ENCODE results near the gene HECTD4. TPM values are rescaled to one million over a fixed set of nuclear protein-coding genes. Genes with fewer than 3 reads are reported as not detected.

HECTD4 gene
- total RNA-seq, 2 donors from 2014 or later = 23.3 to 45.2 TPM

DNA sequence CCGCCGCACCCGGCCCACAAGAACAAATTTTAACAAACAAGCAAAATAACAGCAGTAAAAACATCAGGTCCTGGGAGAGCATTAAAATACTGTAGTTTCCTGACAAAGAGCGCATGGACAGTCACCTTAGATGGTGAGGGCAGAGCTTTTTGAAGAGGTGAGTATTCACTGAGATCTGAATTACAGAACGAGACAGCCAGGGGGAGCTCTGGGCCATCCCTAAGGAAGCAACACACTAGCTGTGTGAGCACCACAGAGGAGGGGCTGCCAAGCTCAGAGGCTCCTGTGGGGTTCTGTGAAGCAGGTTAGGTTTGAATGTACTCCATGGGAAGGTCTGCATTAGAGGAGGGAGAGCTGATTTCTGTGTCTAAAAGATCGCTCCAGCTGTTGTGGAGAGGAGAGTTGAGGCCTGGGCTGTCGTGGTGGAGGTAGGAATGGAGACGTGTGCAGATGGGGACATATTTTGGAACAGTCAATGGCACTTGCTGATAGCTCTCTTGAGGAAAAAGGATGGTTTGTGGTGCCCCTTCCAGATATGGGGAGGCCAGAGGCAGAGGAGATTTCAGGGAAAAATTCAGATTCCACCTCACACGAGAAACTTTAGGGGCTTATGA, 184.0 kb downstream of the HECTD4 start:
- 83 to 90% methylated on average over 9 of the region's 9 CpGs for WGBS, 2 donors
- Histone ChIP-seq H3K4me1 (no peaks in the 10 kb centered on the region), H3K27me3 (no peaks in the 10 kb centered on the region), H3K9me3 (no peaks in the 10 kb centered on the region), H3K27ac (no peak overlapping the region), H3K36me3 (replicated peaks in 1 of 2; ENCODE audit: insufficient read depth in 1 of 2, low read depth in 2 of 2) (peaks cover 0 to 18% of the 10 kb centered on the region in 2 donors), H3K4me3 (no peak overlapping the region)
- ATAC-seq = peak; percentile 60
- no peak for TF ChIP-seq POLR2A (IDR thresholded peaks at IDR 0.05)
- TF ChIP-seq, protein P1, sequence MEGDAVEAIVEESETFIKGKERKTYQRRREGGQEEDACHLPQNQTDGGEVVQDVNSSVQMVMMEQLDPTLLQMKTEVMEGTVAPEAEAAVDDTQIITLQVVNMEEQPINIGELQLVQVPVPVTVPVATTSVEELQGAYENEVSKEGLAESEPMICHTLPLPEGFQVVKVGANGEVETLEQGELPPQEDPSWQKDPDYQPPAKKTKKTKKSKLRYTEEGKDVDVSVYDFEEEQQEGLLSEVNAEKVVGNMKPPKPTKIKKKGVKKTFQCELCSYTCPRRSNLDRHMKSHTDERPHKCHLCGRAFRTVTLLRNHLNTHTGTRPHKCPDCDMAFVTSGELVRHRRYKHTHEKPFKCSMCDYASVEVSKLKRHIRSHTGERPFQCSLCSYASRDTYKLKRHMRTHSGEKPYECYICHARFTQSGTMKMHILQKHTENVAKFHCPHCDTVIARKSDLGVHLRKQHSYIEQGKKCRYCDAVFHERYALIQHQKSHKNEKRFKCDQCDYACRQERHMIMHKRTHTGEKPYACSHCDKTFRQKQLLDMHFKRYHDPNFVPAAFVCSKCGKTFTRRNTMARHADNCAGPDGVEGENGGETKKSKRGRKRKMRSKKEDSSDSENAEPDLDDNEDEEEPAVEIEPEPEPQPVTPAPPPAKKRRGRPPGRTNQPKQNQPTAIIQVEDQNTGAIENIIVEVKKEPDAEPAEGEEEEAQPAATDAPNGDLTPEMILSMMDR (IDR thresholded peaks at IDR 0.05) = peak; percentile 15 to 56 (median 46)
- peak; percentile 49 to 68 (median 54) for DNase-seq
- intact Hi-C loops (cut with DNase I) = loop anchor here (10.0 kb wide), 1 partner anchor 187 kb away; the partner anchor contains the start of gene HECTD4

GRCh38 chr12:112196196-112196875, 185.9 kb downstream of the HECTD4 start:
- H3K36me3 ChIP-seq (replicated peaks in 1 of 2; ENCODE audit: insufficient read depth in 1 of 2, low read depth in 2 of 2) = peaks cover 7 to 22% of the 10 kb centered on the region in 2 donors
- H3K27ac ChIP-seq = no peak overlapping the region
- DNase-seq = no peak
- no peaks in the 10 kb centered on the region for H3K9me3 ChIP-seq
- intact Hi-C loops (cut with DNase I) = loop anchor here (10.0 kb wide), 1 partner anchor 188 kb away; the partner anchor contains the start of gene HECTD4
- no peak for ATAC-seq
- H3K4me1 ChIP-seq = no peaks in the 10 kb centered on the region
- TF ChIP-seq, protein P1 (IDR thresholded peaks at IDR 0.05) = no peak
- no peak for TF ChIP-seq POLR2A (IDR thresholded peaks at IDR 0.05)
- no peak overlapping the region for H3K4me3 ChIP-seq
- 84 to 87% methylated on average over 9 of the region's 9 CpGs for WGBS, 2 donors
- no peaks in the 10 kb centered on the region for H3K27me3 ChIP-seq

GRCh38 chr12:112194601-112195247, 187.5 kb downstream of the HECTD4 start:
- Histone ChIP-seq H3K36me3 (replicated peaks in 1 of 2; ENCODE audit: insufficient read depth in 1 of 2, low read depth in 2 of 2) (peaks cover 7 to 18% of the 10 kb centered on the region in 2 donors), H3K9me3 (no peaks in the 10 kb centered on the region), H3K4me1 (no peaks in the 10 kb centered on the region), H3K4me3 (no peak overlapping the region), H3K27ac (no peak overlapping the region), H3K27me3 (no peaks in the 10 kb centered on the region)
- DNase-seq (no peak), ATAC-seq (no peak)
- no peak for TF ChIP-seq POLR2A (IDR thresholded peaks at IDR 0.05)
- TF ChIP-seq, protein P1 (IDR thresholded peaks at IDR 0.05) = no peak
- intact Hi-C loops (cut with DNase I) = loop anchor here (10.0 kb wide), 1 partner anchor 190 kb away; the partner anchor contains the start of gene HECTD4
- 92% methylated on average over 18 to 20 of the region's 20 CpGs for WGBS, 2 donors

GRCh38 chr12:112192475-112192874, 189.8 kb downstream of the HECTD4 start:
- Histone ChIP-seq H3K36me3 (replicated peaks in 1 of 2; ENCODE audit: insufficient read depth in 1 of 2, low read depth in 2 of 2) (peaks cover 7 to 12% of the 10 kb centered on the region in 2 donors), H3K27me3 (no peaks in the 10 kb centered on the region), H3K4me3 (no peak overlapping the region), H3K27ac (no peak overlapping the region), H3K9me3 (no peaks in the 10 kb centered on the region), H3K4me1 (no peaks in the 10 kb centered on the region)
- DNase-seq = no peak
- WGBS, 2 donors = 92 to 95% methylated on average over 13 of the region's 13 CpGs
- TF ChIP-seq, protein P1 (IDR thresholded peaks at IDR 0.05) = no peak
- no peak for TF ChIP-seq POLR2A (IDR thresholded peaks at IDR 0.05)
- intact Hi-C loops (cut with DNase I) = loop anchor here (10.0 kb wide), 1 partner anchor 192 kb away; the partner anchor contains the start of gene HECTD4
- no peak for ATAC-seq

Measured in body of pancreas (tissue), 4 donors.